ENCODE data around the gene GPRIN1. TPM values are rescaled to one million over a fixed set of nuclear protein-coding genes. Genes with fewer than 3 reads are reported as not detected.

GPRIN1 gene
- total RNA-seq, 2 donors from 2014 or later, result 0.14 to 6.6 TPM

DNA sequence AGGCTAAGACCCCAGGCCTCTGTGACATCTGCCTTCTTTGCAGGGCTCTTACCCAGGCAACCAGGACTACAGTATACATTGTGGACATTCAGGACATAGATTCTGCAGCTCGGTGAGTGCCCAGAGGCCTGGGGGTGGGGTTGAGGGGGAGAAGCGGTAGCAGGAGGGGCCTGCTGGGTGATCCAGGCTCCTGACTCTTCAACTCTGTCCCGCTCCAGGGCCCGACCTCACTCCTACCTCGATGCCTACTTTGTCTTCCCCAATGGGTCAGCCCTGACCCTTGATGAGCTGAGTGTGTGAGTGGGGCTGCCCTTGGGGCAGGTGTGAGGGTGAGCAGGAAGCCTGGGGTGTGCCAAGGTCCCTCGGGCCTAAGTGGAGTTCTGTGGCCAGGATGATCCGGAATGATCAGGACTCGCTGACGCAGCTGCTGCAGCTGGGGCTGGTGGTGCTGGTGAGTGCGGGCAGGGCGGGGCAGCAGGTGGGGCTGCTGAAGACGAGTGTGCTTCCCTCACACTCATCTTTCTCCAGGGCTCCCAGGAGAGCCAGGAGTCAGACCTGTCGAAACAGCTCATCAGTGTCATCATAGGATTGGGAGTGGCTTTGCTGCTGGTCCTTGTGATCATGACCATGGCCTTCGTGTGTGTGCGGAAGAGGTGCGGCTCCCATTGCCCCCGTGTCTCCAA, 19.8 kb downstream of the GPRIN1 start:
- Histone ChIP-seq H3K36me3 (no peaks in the 10 kb centered on the region), H3K27me3 (replicated peaks; ENCODE audit: insufficient read depth) (no peaks in the 10 kb centered on the region), H3K27ac (no peak overlapping the region), H3K9me3 (no peaks in the 10 kb centered on the region), H3K4me3 (no peak overlapping the region), H3K4me1 (replicated peaks) (no peaks in the 10 kb centered on the region)
- intact Hi-C loops (cut with DNase I), result no loop called here
- TF ChIP-seq POLR2A (IDR thresholded peaks at IDR 0.05) (no peak), POLR2AphosphoS5 (IDR thresholded peaks at IDR 0.05) (no peak)
- TF ChIP-seq, protein P1, sequence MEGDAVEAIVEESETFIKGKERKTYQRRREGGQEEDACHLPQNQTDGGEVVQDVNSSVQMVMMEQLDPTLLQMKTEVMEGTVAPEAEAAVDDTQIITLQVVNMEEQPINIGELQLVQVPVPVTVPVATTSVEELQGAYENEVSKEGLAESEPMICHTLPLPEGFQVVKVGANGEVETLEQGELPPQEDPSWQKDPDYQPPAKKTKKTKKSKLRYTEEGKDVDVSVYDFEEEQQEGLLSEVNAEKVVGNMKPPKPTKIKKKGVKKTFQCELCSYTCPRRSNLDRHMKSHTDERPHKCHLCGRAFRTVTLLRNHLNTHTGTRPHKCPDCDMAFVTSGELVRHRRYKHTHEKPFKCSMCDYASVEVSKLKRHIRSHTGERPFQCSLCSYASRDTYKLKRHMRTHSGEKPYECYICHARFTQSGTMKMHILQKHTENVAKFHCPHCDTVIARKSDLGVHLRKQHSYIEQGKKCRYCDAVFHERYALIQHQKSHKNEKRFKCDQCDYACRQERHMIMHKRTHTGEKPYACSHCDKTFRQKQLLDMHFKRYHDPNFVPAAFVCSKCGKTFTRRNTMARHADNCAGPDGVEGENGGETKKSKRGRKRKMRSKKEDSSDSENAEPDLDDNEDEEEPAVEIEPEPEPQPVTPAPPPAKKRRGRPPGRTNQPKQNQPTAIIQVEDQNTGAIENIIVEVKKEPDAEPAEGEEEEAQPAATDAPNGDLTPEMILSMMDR (IDR thresholded peaks at IDR 0.05), result no peak
- 88% methylated on average over 15 of the region's 17 CpGs for WGBS
- no peak for DNase-seq (ENCODE audit: low spot score)

DNA sequence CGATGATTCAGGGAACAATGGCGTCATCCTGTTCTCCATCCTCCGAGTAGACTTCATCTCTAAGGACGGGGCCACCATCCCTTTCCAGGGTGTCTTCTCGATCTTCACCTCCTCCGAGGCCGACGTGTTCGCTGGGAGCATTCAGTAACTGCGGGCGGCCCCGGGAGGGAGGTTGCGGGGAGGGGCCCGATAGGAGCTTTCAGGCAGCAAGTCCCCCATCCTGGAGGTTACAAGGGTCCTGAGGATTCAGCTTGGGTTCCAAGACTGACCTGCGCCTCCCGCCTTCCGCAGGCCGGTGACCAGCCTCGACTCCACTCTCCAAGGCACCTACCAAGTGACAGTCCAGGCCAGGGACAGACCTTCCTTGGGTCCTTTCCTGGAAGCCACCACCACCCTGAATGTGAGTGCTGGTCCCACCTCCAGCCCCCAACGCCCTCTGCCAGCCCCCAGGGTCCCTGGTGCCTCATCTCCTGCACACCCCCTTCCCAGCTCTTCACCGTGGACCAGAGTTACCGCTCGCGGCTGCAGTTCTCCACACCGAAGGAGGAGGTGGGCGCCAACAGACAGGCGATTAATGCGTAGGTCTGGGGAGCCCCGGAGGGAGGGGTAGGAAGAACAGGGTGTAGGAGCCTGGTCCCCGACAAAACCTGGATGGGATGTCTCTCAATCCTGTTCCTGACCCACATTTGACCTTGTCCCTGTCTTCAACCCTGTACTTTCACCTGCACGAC, 20.8 kb downstream of the GPRIN1 start:
- TF ChIP-seq, protein P1 (IDR thresholded peaks at IDR 0.05), result no peak
- TF ChIP-seq POLR2A (IDR thresholded peaks at IDR 0.05) (no peak), POLR2AphosphoS5 (IDR thresholded peaks at IDR 0.05) (no peak)
- H3K9me3 ChIP-seq, result no peaks in the 10 kb centered on the region
- DNase-seq (ENCODE audit: low spot score), result no peak
- no peaks in the 10 kb centered on the region for H3K27me3 ChIP-seq (replicated peaks; ENCODE audit: insufficient read depth)
- WGBS, result 88% methylated on average over 31 of the region's 31 CpGs
- H3K27ac ChIP-seq, result no peak overlapping the region
- H3K4me1 ChIP-seq (replicated peaks), result no peaks in the 10 kb centered on the region
- intact Hi-C loops (cut with DNase I), result no loop called here
- H3K36me3 ChIP-seq, result no peaks in the 10 kb centered on the region
- no peak overlapping the region for H3K4me3 ChIP-seq

DNA sequence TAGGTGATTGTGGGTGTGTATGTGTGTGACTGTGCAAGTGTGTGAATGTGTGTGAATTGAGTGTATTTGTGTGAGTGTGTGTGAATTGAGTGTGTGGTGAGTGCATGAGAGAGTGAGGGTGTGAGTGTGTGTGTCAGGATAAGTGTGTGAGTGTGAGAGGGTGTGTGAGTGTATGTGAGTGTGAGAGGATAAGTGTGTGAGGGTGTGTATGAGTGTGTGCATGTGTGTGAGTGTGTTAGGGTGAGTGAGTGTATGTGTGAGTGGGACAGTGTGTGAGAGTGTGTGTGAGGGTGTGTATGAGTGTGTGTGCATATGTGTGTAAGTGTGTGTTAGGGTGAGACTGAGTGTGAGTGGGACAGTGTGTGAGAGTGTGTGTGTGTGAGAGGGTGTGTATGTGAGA, 21.7 kb downstream of the GPRIN1 start:
- intact Hi-C loops (cut with DNase I), result no loop called here
- H3K36me3 ChIP-seq, result no peaks in the 10 kb centered on the region
- no peak for DNase-seq (ENCODE audit: low spot score)
- H3K4me3 ChIP-seq, result no peak overlapping the region
- H3K27ac ChIP-seq, result no peak overlapping the region
- no peaks in the 10 kb centered on the region for H3K27me3 ChIP-seq (replicated peaks; ENCODE audit: insufficient read depth)
- no peaks in the 10 kb centered on the region for H3K4me1 ChIP-seq (replicated peaks)
- no peaks in the 10 kb centered on the region for H3K9me3 ChIP-seq
- TF ChIP-seq POLR2A (IDR thresholded peaks at IDR 0.05) (no peak), POLR2AphosphoS5 (IDR thresholded peaks at IDR 0.05) (no peak)
- TF ChIP-seq, protein P1 (IDR thresholded peaks at IDR 0.05), result no peak

DNA sequence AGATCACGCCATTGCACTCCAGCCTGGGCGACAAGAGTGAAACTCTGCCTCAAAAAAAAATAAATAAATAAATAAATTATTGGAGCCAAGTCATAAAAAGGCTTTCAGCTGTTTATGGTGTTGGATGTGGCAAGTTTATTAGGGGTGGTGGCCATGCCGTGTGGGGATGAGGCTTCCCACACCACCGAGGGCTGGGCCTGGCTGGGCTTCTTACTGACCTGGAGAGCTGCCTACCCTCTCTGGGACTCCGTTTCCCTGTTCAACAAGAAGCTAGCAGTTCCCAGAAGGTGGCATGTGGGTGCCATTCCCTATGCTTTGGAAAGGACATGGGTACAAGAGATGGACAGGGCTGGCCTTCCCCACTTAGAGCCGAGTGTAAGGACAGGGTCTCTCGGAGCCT, 22.6 kb downstream of the GPRIN1 start:
- H3K4me1 ChIP-seq (replicated peaks), result no peaks in the 10 kb centered on the region
- WGBS, result 59% methylated on average over 7 of the region's 7 CpGs
- no peaks in the 10 kb centered on the region for H3K36me3 ChIP-seq
- TF ChIP-seq, protein P1 (IDR thresholded peaks at IDR 0.05), result no peak
- no peak for TF ChIP-seq POLR2A (IDR thresholded peaks at IDR 0.05)
- no peak overlapping the region for H3K27ac ChIP-seq
- intact Hi-C loops (cut with DNase I), result no loop called here
- H3K4me3 ChIP-seq, result no peak overlapping the region
- no peak for DNase-seq (ENCODE audit: low spot score)
- no peaks in the 10 kb centered on the region for H3K9me3 ChIP-seq
- H3K27me3 ChIP-seq (replicated peaks; ENCODE audit: insufficient read depth), result no peaks in the 10 kb centered on the region

DNA sequence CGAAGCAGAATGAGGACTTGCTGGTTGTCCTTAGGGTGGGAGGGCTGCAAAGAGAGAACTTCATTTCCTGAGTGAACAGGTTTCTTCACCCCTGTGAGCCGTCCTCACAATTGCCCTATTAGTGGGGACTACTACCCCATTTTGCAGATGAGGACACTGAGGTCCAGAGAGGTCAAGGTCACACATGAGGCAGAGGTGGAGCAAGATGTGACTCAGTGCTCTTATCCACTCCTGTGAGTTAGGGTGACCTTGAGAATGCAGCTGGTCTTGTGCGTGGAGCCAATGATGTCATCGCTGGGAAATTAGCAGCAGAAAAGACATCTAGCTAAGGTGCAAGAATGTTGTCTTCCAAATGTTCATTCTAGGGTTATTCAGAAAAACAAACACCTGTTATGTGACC, 26.9 kb downstream of the GPRIN1 start:
- intact Hi-C loops (cut with DNase I), result no loop called here
- DNase-seq (ENCODE audit: low spot score), result no peak
- no peak overlapping the region for H3K27ac ChIP-seq
- WGBS, result 90% methylated on average over 4 of the region's 4 CpGs
- no peaks in the 10 kb centered on the region for H3K9me3 ChIP-seq
- no peak overlapping the region for H3K4me3 ChIP-seq
- H3K27me3 ChIP-seq (replicated peaks; ENCODE audit: insufficient read depth), result no peaks in the 10 kb centered on the region
- TF ChIP-seq, protein P1 (IDR thresholded peaks at IDR 0.05), result no peak
- TF ChIP-seq POLR2AphosphoS5 (IDR thresholded peaks at IDR 0.05) (no peak), POLR2A (IDR thresholded peaks at IDR 0.05) (no peak)
- no peaks in the 10 kb centered on the region for H3K36me3 ChIP-seq
- no peaks in the 10 kb centered on the region for H3K4me1 ChIP-seq (replicated peaks)
